ENCODE results near the gene ATF3. TPM values are rescaled to one million over a fixed set of nuclear protein-coding genes. Genes with fewer than 3 reads are reported as not detected.
A peak's percentile ranks its signal among the peaks of the same experiment; 100 is the strongest.

Gene ATF3
- total RNA-seq, 1 donor: 5.2 TPM

DNA sequence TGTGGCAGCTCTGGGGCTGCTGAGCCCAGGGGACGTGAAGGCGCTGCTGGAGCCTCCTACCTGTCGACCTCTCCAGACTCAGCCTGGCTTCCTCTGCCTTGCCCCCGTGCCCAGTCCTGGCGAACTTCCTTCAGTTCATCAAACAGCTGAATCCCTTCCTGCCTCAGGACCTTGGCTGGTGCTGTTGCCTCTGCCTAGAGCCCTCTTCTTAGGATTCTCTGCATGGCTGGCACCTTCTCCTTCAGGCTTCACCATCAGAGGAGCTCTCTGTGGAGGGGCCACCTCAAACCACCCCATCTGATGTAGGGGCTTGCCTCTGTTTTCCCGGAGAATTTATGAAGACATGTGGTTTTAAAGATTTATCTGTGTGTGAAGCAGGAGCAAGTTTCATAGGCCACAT, 23.4 kb upstream of the ATF3 start:
- no peak for DNase-seq (ENCODE audit: low read depth)
- no peak overlapping the region for H3K4me3 ChIP-seq (ENCODE audit: low read depth, low read length)
- no peak for TF ChIP-seq CTCF (IDR thresholded peaks at IDR 0.05; ENCODE audit: insufficient read depth, low read length)

DNA sequence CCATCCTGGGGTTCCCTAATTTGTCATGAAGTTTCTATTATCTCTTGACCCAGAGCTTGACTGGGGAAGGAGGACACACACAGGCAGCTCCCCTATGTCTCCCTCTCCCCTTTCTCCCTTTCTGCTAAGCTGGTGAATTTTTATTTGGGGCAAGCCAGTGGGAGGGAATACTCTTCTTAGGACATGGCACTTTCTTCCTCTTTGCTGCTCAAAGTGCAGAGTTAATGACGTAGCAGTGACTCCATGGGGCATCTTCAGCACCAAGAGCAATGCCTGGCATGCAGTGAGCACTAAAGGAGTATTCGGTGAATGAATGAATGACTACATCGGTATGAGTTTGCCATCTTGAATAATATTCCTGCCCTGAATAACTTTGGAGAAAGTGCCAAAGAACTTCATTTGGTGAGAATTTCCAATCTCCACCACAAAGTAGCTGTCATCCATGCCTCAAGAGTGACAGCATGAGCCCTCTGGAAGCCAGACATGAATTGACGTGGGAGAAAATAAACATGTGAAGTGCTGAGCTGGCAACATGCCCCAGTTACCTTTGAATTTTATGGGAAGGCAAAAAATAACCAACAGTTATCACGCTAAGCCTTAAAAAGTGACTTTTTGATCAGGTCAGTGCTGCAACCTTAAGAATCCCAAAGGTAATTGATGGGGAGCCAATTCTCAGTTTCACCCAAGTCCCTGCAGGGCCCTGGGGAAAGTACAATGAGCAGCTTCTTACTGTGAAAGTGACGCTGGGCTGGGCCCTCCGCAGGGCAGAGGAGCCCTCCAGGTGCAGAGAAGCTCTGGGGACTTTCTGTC, 22.1 kb upstream of the ATF3 start:
- H3K4me3 ChIP-seq (ENCODE audit: low read depth, low read length): no peak overlapping the region
- DNase-seq (ENCODE audit: low read depth): no peak
- TF ChIP-seq CTCF (IDR thresholded peaks at IDR 0.05; ENCODE audit: insufficient read depth, low read length): no peak

- TF ChIP-seq CTCF (IDR thresholded peaks at IDR 0.05; ENCODE audit: insufficient read depth, low read length): no peak
Measured at GRCh38 chr1:212587016-212587887, 21.3 kb upstream of the ATF3 start.

GRCh38 chr1:212587888-212588510, 20.6 kb upstream of the ATF3 start:
- no peak for TF ChIP-seq CTCF (IDR thresholded peaks at IDR 0.05; ENCODE audit: insufficient read depth, low read length)
- H3K4me3 ChIP-seq (ENCODE audit: low read depth, low read length): no peak overlapping the region
- DNase-seq (ENCODE audit: low read depth): no peak

More at GRCh38 chr1:212587016-212587887, 21.3 kb upstream of the ATF3 start:
- peak; percentile 63 for DNase-seq (ENCODE audit: low read depth)
- no peak overlapping the region for H3K4me3 ChIP-seq (ENCODE audit: low read depth, low read length)

DNA sequence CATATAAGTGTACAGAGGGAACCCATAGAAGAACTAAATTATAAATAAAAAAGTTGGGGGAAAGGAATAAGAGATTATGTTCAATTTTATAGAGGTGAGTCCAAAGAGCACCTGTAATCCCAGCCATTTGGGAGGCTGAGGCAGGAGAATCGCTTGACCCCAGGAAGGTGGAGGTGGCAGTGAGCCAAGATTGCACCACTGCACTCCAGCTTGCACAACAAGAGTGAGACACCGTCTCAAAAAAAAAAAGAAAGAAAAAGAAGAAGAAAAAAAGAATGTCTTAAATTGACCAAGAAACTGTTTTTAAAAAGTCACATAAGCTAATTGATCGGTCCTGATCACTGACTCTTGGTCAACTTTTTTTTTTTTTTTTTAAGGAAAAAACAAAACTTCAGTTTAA, 19.1 kb upstream of the ATF3 start:
- H3K4me3 ChIP-seq (ENCODE audit: low read depth, low read length): no peak overlapping the region
- TF ChIP-seq CTCF (IDR thresholded peaks at IDR 0.05; ENCODE audit: insufficient read depth, low read length): no peak
- no peak for DNase-seq (ENCODE audit: low read depth)

DNA sequence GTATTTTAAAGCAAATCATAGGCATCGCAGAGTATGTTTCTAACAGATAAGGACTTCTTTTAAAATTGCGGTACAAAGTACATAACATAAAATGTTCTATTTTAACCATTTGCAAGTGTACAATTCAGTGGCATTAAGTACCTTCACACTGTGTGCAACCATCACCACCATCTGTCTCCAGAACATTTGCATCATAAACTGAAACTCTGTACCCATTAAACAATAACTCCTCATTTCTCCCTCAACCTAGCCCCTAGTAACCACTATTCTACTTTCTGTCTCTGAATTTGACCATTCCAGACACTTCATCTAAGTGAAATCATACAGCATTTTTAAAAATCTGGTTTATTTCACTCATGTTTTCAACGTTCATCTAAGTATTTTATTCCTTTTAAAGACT, 16.6 kb upstream of the ATF3 start:
- no peak overlapping the region for H3K4me3 ChIP-seq (ENCODE audit: low read depth, low read length)
- TF ChIP-seq CTCF (IDR thresholded peaks at IDR 0.05; ENCODE audit: insufficient read depth, low read length): no peak
- no peak for DNase-seq (ENCODE audit: low read depth)
